Prostate gland (tissue), 2 donors: Measurements from ENCODE around the gene TENT5C.

ENCODE experiments used
- POLR2A ChIP-seq: fragments of 450-650 bp; IDR thresholded peaks from one replicate; pipeline ENCODE4 v1.6.1; 2016; ENCODE audit warnings: antibody characterized with exemption, mild to moderate bottlenecking
- POLR2AphosphoS5 ChIP-seq: sonication (generic); formaldehyde crosslinking; IDR thresholded peaks from one replicate; pipeline ENCODE4 v1.6.1; 2017; ENCODE audit warnings: antibody characterized with exemption
- TF ChIP-seq, protein P1 (sequence below), 4 experiments: fragments of 200-600 bp in 2 of 4; fragments of 450-650 bp in 2 of 4; sonication (generic) in 2 of 4; IDR thresholded peaks; 1 replicate in 3 of 4; 2 replicates in 1 of 4; pipeline ENCODE4 v1.5.1; 2016 to 2019; ENCODE audit warnings: antibody characterized with exemption in 4 of 4, mild to moderate bottlenecking in 2 of 4, moderate library complexity in 2 of 4

DNA sequence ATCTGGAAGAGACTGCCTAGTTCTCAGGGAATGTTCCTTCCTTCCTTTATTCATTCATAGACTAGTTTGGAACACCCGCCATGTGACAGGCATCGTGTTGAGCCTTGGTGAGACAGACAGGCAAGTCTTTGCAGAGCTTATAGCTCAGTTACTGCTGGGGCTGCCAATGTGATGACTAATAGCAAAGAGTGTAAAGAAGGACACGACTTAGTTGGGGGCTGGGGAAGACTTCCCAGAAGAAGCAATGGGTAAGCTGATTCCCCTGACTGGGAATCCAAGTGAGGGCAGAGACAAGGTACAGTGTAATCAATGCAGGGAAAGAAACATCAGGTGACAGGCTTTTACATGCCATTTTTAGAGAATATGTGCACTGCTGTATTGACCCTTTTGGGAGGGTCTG is 51.2 kb downstream of the TENT5C start:
- TF ChIP-seq POLR2A (no peak), POLR2AphosphoS5 (peak; percentile 22)
- TF ChIP-seq, protein P1, sequence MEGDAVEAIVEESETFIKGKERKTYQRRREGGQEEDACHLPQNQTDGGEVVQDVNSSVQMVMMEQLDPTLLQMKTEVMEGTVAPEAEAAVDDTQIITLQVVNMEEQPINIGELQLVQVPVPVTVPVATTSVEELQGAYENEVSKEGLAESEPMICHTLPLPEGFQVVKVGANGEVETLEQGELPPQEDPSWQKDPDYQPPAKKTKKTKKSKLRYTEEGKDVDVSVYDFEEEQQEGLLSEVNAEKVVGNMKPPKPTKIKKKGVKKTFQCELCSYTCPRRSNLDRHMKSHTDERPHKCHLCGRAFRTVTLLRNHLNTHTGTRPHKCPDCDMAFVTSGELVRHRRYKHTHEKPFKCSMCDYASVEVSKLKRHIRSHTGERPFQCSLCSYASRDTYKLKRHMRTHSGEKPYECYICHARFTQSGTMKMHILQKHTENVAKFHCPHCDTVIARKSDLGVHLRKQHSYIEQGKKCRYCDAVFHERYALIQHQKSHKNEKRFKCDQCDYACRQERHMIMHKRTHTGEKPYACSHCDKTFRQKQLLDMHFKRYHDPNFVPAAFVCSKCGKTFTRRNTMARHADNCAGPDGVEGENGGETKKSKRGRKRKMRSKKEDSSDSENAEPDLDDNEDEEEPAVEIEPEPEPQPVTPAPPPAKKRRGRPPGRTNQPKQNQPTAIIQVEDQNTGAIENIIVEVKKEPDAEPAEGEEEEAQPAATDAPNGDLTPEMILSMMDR (IDR thresholded peaks at IDR 0.05) = no peak
